AG04450 (cell line): Measurements from ENCODE around the gene PKNOX2. TPM values are rescaled to one million over a fixed set of nuclear protein-coding genes. Genes with fewer than 3 reads are reported as not detected.

Experiments used
- CTCF ChIA-PET: fragments of 300-600, 350-600 bp; formaldehyde crosslinking; extraction: SDS; loops from one replicate; lab custom pipeline; 2022; ENCODE audit warnings: antibody characterized with exemption, inconsistent platforms; lab: Charles Lee
- POLR2A ChIA-PET: fragments of 350-600 bp; formaldehyde crosslinking; extraction: SDS; loops from one replicate; lab custom pipeline; 2021; ENCODE audit warnings: antibody characterized with exemption, inconsistent platforms; lab: Yijun Ruan, JAX
- DNase-seq: peaks from one replicate; pipeline ENCODE4 v3.0.0-alpha.2; 2011; ENCODE audit warnings: low read depth, low spot score
- H3K27ac ChIP-seq: one replicate; pipeline ENCODE4 v1.5.1; 2012; ENCODE audit warnings: low read depth, low read length, control low read depth
- H3K27me3 ChIP-seq: one replicate; pipeline ENCODE4 v1.6.0; 2012; ENCODE audit warnings: low read length; ENCODE audit not compliant: control insufficient read depth, insufficient read depth
- H3K4me3 ChIP-seq: 2 replicates; pipeline ENCODE4 v1.5.1; 2011; ENCODE audit warnings: mild to moderate bottlenecking, low read depth, low read length, control low read depth
- H3K9me3 ChIP-seq: 2 replicates; pipeline ENCODE4 v1.5.1; 2012; ENCODE audit warnings: low read length; ENCODE audit not compliant: control insufficient read depth, insufficient read depth
- CTCF ChIP-seq: IDR thresholded peaks from 2 replicates; pipeline ENCODE4 v1.5.1; 2011; ENCODE audit warnings: low read depth, low read length, control low read depth, inconsistent platforms
- polyA plus RNA-seq: library from polyadenylated mRNA; depleted of rRNA; stranded (reverse); fragments of >200 nt; gene quantifications from 2 replicates; pipeline ENCODE4 v1.2.3, GENCODE V29; 2011

The PKNOX2 gene
- polyA plus RNA-seq, 1 experiment: 3.0 TPM

- Histone ChIP-seq H3K9me3 (peaks cover 4% of the 10 kb centered on the region; the same call in 1 of the 2 replicates), H3K27ac (no peak overlapping the region), H3K4me3 (no peak overlapping the region), H3K27me3 (peaks cover 36% of the 10 kb centered on the region)
- ChIA-PET POLR2A (no interaction called here), CTCF (interaction anchor here (1.7 kb wide), 1 partner anchor 144 kb away, joined by 6 read pairs; no protein-coding TSS in a partner anchor)
- no peak for DNase-seq
- no peak for TF ChIP-seq CTCF
These were observed 37.9 kb downstream of the PKNOX2 start for GRCh38 chr11:125202362-125202880.

GRCh38 chr11:125202977-125203376, 38.4 kb downstream of the PKNOX2 start:
- POLR2A ChIA-PET: no interaction called here
- TF ChIP-seq CTCF: no peak
- peaks cover 36% of the 10 kb centered on the region for H3K27me3 ChIP-seq
- CTCF ChIA-PET: interaction anchor here (1.7 kb wide), 1 partner anchor 143 kb away, joined by 6 read pairs; no protein-coding TSS in a partner anchor
- H3K9me3 ChIP-seq: no peaks in the 10 kb centered on the region
- H3K4me3 ChIP-seq: no peak overlapping the region
- no peak for DNase-seq
- H3K27ac ChIP-seq: no peak overlapping the region

GRCh38 chr11:125207866-125208425, 43.4 kb downstream of the PKNOX2 start:
- CTCF ChIA-PET: interaction anchor here (1.1 kb wide), 1 partner anchor 138 kb away, joined by 3 read pairs; no protein-coding TSS in a partner anchor
- H3K27me3 ChIP-seq: peaks cover 41% of the 10 kb centered on the region
- no peak for DNase-seq
- no peak overlapping the region for H3K4me3 ChIP-seq
- POLR2A ChIA-PET: no interaction called here
- H3K27ac ChIP-seq: no peak overlapping the region
- H3K9me3 ChIP-seq: no peaks in the 10 kb centered on the region
- TF ChIP-seq CTCF: no peak

GRCh38 chr11:125210066-125210465, 45.5 kb downstream of the PKNOX2 start:
- H3K27me3 ChIP-seq: peaks cover 43% of the 10 kb centered on the region
- H3K27ac ChIP-seq: no peak overlapping the region
- no peak for DNase-seq
- ChIA-PET CTCF (no interaction called here), POLR2A (no interaction called here)
- no peaks in the 10 kb centered on the region for H3K9me3 ChIP-seq
- no peak for TF ChIP-seq CTCF
- no peak overlapping the region for H3K4me3 ChIP-seq

- CTCF ChIA-PET: interaction anchor here (0.6 kb wide), 1 partner anchor 1051 kb away, joined by 3 read pairs; no protein-coding TSS in a partner anchor
- H3K4me3 ChIP-seq: no peak overlapping the region
- no peak for DNase-seq
- TF ChIP-seq CTCF: peak; percentile 25; the same call in 1 of the 2 replicates
- no peak overlapping the region for H3K27ac ChIP-seq
- no peaks in the 10 kb centered on the region for H3K9me3 ChIP-seq
- peaks cover 43% of the 10 kb centered on the region for H3K27me3 ChIP-seq
- POLR2A ChIA-PET: interaction anchor here (0.8 kb wide), 1 partner anchor 52 kb away, joined by 3 read pairs; no protein-coding TSS in a partner anchor
These were observed 46.8 kb downstream of the PKNOX2 start for GRCh38 chr11:125211191-125211947.
